Liver (tissue), 3 donors: ENCODE results near the gene LCE1F.

Source experiments
- GABPA ChIP-seq, 2 donors: IDR thresholded peaks in 1 of 2; conservative IDR thresholded peaks in 1 of 2; 2 replicates each; pipeline ENCODE4 v1.6.1; 2016; ENCODE audit warnings: antibody characterized with exemption in 2 of 2, mild to moderate bottlenecking in 1 of 2, moderate library complexity in 1 of 2
- REST ChIP-seq: IDR thresholded peaks from 2 replicates; pipeline ENCODE4 v1.6.1; 2016; ENCODE audit warnings: antibody characterized with exemption, mild to moderate bottlenecking
- TF ChIP-seq, protein P1 (sequence below): fragments of 150-350 bp; IDR thresholded peaks from 2 replicates; pipeline ENCODE4 v1.5.1; 2017; ENCODE audit warnings: improper control_type of control experiment, low read depth, low read length; ENCODE audit not compliant: missing input control
- donor health status: healthy.
- donor health status: healthy.

- TF ChIP-seq REST = no peak
- TF ChIP-seq GABPA (IDR thresholded peaks at IDR 0.05 in 1 of 2, conservative IDR thresholded peaks at IDR 0.05 in 1 of 2) = no peak
- TF ChIP-seq, protein P1, sequence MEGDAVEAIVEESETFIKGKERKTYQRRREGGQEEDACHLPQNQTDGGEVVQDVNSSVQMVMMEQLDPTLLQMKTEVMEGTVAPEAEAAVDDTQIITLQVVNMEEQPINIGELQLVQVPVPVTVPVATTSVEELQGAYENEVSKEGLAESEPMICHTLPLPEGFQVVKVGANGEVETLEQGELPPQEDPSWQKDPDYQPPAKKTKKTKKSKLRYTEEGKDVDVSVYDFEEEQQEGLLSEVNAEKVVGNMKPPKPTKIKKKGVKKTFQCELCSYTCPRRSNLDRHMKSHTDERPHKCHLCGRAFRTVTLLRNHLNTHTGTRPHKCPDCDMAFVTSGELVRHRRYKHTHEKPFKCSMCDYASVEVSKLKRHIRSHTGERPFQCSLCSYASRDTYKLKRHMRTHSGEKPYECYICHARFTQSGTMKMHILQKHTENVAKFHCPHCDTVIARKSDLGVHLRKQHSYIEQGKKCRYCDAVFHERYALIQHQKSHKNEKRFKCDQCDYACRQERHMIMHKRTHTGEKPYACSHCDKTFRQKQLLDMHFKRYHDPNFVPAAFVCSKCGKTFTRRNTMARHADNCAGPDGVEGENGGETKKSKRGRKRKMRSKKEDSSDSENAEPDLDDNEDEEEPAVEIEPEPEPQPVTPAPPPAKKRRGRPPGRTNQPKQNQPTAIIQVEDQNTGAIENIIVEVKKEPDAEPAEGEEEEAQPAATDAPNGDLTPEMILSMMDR = no peak
Measured at GRCh38 chr1:152774875-152775274, at the start of gene LCE1F.
